Upper lobe of left lung (tissue), 4 donors: ENCODE data around the gene DENND1B.

Experiments
- CTCF ChIP-seq, 6 experiments: fragments of 450-650 bp in 4 of 6; fragments of 200-600 bp in 2 of 6; sonication (generic) in 2 of 6; IDR thresholded peaks; one replicate each; pipeline ENCODE4 v1.5.1; 2016 to 2019; ENCODE audit warnings: antibody characterized with exemption in 6 of 6
- POLR2A ChIP-seq, 4 donors: fragments of 450-650 bp; IDR thresholded peaks; one replicate each; pipeline ENCODE4 v1.5.1; 2016 to 2017; ENCODE audit warnings: antibody characterized with exemption in 4 of 4, mild to moderate bottlenecking in 2 of 4

DNA sequence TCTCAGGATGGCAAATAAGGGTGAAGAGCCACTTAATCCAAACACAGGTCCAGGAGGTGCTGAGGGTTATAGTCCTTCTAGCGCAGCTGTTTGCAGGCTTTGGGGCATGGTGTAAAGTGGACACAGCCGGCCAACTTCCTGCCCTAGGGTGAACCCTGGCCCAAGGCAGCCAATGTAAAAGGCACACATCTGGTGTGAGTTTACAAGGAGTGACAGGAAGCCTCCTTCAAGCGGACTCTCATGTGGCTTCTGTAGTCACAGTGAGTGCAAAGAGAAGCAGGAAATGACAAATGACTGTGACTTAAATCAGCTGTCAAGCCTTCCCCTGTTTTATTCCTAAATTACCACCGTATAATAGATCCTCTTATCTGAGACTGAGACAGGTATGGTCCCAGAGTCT lies 294.2 kb downstream of the DENND1B start:
- TF ChIP-seq CTCF (IDR thresholded peaks at IDR 0.05) (no peak), POLR2A (IDR thresholded peaks at IDR 0.05) (no peak)
